Common myeloid progenitor, CD34-positive (primary cell): ENCODE measurements around the gene KMT2E.
"Not testable (repeated sequence)": the region's sequence is repeated elsewhere in the genome, so short reads cannot be mapped to it uniquely, and the experiment has no call there.

Source experiments
- CTCF ChIA-PET: fragments of 350-600 bp; sonication (Branson Sonifier 250); formaldehyde crosslinking; loops from one replicate; lab custom pipeline; 2021; ENCODE audit warnings: antibody characterized with exemption; lab: Charles Lee
- POLR2A ChIA-PET: fragments of 350-600 bp; sonication (Branson Sonifier 250); formaldehyde crosslinking; loops from one replicate; lab custom pipeline; 2021; ENCODE audit warnings: antibody characterized with exemption; lab: Charles Lee
- DNase-seq, 3 donors: peaks; one replicate each; pipeline versions ENCODE4 v3.0.0 to v3.0.0-alpha.2; 2013
- H3K27ac ChIP-seq, 2 experiments: 1 replicate in 1 of 2; 2 replicates in 1 of 2; pipeline ENCODE4 v1.7.0; 2013; ENCODE audit warnings: inconsistent platforms in 2 of 2, low read length in 2 of 2, mild to moderate bottlenecking in 2 of 2, low read depth in 1 of 2, moderate library complexity in 1 of 2; ENCODE audit not compliant: severe bottlenecking in 2 of 2, insufficient read depth in 1 of 2, poor library complexity in 1 of 2
- H3K27me3 ChIP-seq, 5 experiments: replicated peaks in 2 of 5; 1 replicate in 3 of 5; 2 replicates in 2 of 5; pipeline versions ENCODE4 v1.6.1 to v1.7.0; 2013; ENCODE audit warnings: low read length in 4 of 5, mild to moderate bottlenecking in 2 of 5, moderate library complexity in 2 of 5, inconsistent platforms in 1 of 5; ENCODE audit not compliant: insufficient read depth in 5 of 5, control insufficient read depth in 4 of 5
- H3K36me3 ChIP-seq, 4 experiments: 1 replicate in 2 of 4; 2 replicates in 2 of 4; pipeline versions ENCODE4 v1.6.1 to v1.7.0; 2013; ENCODE audit warnings: low read length in 3 of 4, control low read depth in 1 of 4, mild to moderate bottlenecking in 1 of 4; ENCODE audit not compliant: control insufficient read depth in 4 of 4, insufficient read depth in 4 of 4
- H3K4me1 ChIP-seq, 4 experiments: 1 replicate in 3 of 4; 2 replicates in 1 of 4; pipeline versions ENCODE4 v1.6.1 to v1.7.1; 2013; ENCODE audit warnings: low read length in 3 of 4, mild to moderate bottlenecking in 3 of 4, control low read depth in 1 of 4, inconsistent platforms in 1 of 4, moderate library complexity in 1 of 4; ENCODE audit not compliant: control insufficient read depth in 4 of 4, insufficient read depth in 4 of 4; ENCODE audit errors: control extremely low read depth in 1 of 4
- H3K4me3 ChIP-seq, 7 experiments: 1 replicate in 4 of 7; 2 replicates in 3 of 7; pipeline versions ENCODE4 v1.5.1 to v1.7.0; 2013; ENCODE audit warnings: mild to moderate bottlenecking in 7 of 7, low read length in 6 of 7, moderate library complexity in 6 of 7, inconsistent platforms in 2 of 7, low read depth in 2 of 7, control low read depth in 1 of 7; ENCODE audit not compliant: insufficient read depth in 4 of 7, control insufficient read depth in 1 of 7; ENCODE audit errors: extremely low read depth in 1 of 7
- H3K9me3 ChIP-seq, 5 experiments: 1 replicate in 4 of 5; 2 replicates in 1 of 5; pipeline versions ENCODE4 v1.6.1 to v1.7.1; 2013; ENCODE audit warnings: low read length in 4 of 5, mild to moderate bottlenecking in 2 of 5, inconsistent platforms in 1 of 5, low read depth in 1 of 5, moderate library complexity in 1 of 5; ENCODE audit not compliant: control insufficient read depth in 4 of 5, insufficient read depth in 2 of 5; ENCODE audit errors: control extremely low read depth in 1 of 5
- WGBS: methylation state at CpG from one replicate; pipeline ENCODE4 v1.1.5; 2013; ENCODE audit not compliant: insufficient coverage; 5-methylcytosine and 5-hydroxymethylcytosine counted together

Gene KMT2E

DNA sequence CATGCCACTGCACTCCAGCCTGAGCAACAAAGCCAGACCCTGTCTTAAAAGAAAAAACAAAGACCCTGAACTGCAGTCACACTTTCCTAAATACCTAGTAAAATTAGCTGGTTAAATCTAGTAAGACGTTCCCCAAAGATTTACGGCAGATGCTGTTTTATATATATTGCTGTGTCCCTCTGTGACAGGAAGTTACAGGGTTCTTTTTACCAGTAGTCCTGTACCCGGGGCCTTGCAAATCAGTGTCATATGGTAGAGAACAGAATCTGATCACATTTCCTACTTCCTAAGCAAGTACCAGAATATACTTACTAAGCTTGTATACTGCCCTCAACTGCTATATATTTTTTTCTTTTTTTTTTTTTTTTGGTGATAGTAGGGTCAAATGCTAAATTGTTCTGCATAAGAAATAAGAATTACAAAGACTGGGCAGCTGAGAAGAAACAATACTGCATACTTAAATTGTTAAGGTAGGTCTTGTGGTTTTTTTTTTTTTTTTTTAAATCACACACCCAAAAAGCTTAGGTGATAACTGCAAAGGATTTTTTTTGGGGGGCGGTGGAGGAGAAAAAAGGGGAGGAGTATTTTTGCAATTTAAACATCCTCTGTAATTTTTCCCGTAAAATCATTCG, 27.3 kb upstream of the KMT2E start:
- H3K4me3 ChIP-seq = no peak overlapping the region
- H3K9me3 ChIP-seq = no peaks in the 10 kb centered on the region
- peaks cover 3 to 12% (median 9%) of the 10 kb centered on the region in 4 experiments for H3K36me3 ChIP-seq
- ChIA-PET POLR2A (interaction anchor here (0.8 to 6.2 kb wide), 2 partner anchors 26 kb away, joined by 5 to 120 read pairs; partner anchors contain the start of gene KMT2E), CTCF (interaction anchor here (1.3 to 16.0 kb wide), 2 partner anchors 10 to 23 kb away, joined by 3 to 316 read pairs; partner anchors contain the start of gene KMT2E)
- H3K4me1 ChIP-seq = peaks cover 13 to 29% (median 19%) of the 10 kb centered on the region in 4 experiments
- DNase-seq = no peak
- no peaks in the 10 kb centered on the region for H3K27me3 ChIP-seq
- WGBS = no CpG with 5 or more reads among the region's 6 CpGs
- no peak overlapping the region for H3K27ac ChIP-seq

DNA sequence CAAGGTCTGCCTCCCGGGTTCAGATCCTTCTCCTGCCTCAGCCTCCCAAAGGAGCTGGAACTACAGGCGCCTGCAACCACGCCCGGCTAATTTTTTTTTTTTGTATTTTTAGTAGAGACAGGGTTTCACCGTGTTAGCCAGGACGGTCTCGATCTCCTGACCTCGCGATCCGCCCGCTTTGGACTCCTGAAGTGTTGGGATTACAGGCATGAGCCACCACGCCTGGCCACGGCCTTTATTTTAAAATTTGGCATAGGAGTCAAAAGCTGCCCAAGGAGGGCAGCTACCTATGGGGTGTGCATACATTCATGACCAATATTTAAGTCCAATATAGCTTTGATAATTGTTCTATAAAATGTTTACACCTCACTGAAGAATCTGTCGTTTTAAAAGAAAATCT, 26.6 kb upstream of the KMT2E start:
- Histone ChIP-seq H3K4me1 (peaks cover 9 to 24% (median 17%) of the 10 kb centered on the region in 4 experiments), H3K36me3 (peaks cover 3 to 12% (median 9%) of the 10 kb centered on the region in 4 experiments)
- H3K27ac ChIP-seq, H3K9me3 ChIP-seq, H3K27me3 ChIP-seq, H3K4me3 ChIP-seq, DNase-seq: not testable (repeated sequence)
- ChIA-PET POLR2A (interaction anchor here (0.8 kb wide), 1 partner anchor 25 kb away, joined by 5 read pairs; no protein-coding TSS in a partner anchor), CTCF (interaction anchor here (1.3 to 16.0 kb wide), 2 partner anchors 9 to 22 kb away, joined by 3 to 316 read pairs; partner anchors contain the start of gene KMT2E)
- 94% methylated on average over 7 of the region's 14 CpGs for WGBS

DNA sequence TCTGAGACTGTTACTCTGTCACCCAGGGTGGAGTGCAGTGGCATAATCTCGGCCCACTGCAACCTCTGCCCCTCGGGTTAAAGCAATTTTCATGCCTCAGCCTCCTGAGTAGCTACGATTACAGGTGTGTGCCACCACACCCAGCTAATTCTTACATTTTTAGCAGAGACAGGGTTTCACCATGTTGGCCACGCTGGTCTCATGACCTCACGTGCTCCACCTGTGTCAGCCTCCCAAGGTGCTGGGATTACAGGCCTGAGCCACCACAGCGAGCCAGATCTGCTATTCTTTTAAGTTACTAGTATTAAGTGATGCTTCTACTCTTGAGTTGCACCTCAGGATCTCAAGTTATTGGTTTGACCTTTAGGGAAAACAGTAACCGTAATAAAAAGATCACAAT, 23.0 kb upstream of the KMT2E start:
- H3K27ac ChIP-seq = no peak overlapping the region
- CTCF ChIA-PET = interaction anchor here (1.0 to 16.0 kb wide), 4 partner anchors 10 to 108 kb away, joined by 3 to 316 read pairs (median 5); partner anchors contain the start of gene KMT2E
- POLR2A ChIA-PET = interaction anchor here (0.6 to 1.4 kb wide), 2 partner anchors 23 to 59 kb away, joined by 4 to 7 read pairs; partner anchors contain the start of gene KMT2E

DNA sequence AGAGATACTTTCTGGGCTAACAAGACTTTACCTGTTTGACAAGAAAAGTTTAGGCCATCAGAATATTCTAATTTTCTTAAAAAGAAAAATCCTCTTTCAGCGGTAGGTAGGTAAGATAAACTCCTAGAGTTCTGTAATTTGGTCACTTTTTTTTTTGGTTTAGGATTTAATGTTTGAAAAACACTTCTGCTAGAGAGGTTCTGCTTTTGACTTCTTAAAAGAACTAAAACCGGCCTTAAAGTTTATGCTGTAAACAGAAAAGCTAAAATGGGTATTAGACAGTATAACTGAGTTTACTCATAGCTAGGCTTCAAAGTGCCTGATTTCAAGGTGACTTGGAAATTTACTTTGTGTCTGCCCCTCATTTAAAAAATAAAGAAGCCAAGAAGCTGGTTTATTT, 21.7 kb upstream of the KMT2E start:
- H3K9me3 ChIP-seq = no peaks in the 10 kb centered on the region
- CTCF ChIA-PET = interaction anchor here (1.9 to 16.0 kb wide), 2 partner anchors 9 to 17 kb away, joined by 4 to 316 read pairs; partner anchors contain the start of gene KMT2E
- no peaks in the 10 kb centered on the region for H3K27me3 ChIP-seq
- POLR2A ChIA-PET = no interaction called here
- no peak overlapping the region for H3K4me3 ChIP-seq
- peaks cover 0 to 9% (median 2%) of the 10 kb centered on the region in 4 experiments for H3K4me1 ChIP-seq
- DNase-seq = no peak
- peaks cover 9 to 31% (median 12%) of the 10 kb centered on the region in 4 experiments for H3K36me3 ChIP-seq
- H3K27ac ChIP-seq = no peak overlapping the region
- 75% methylated on average over 1 of the region's 2 CpGs for WGBS

More for the DNA sequence above, 23.0 kb upstream of the KMT2E start:
- Histone ChIP-seq H3K27me3 (no peaks in the 10 kb centered on the region), H3K4me1 (peaks cover 1 to 9% (median 2%) of the 10 kb centered on the region in 4 experiments), H3K36me3 (peaks cover 7 to 26% (median 14%) of the 10 kb centered on the region in 4 experiments), H3K9me3 (no peaks in the 10 kb centered on the region), H3K4me3 (no peak overlapping the region)
- WGBS = 95% methylated on average over 4 of the region's 7 CpGs
- no peak for DNase-seq

DNA sequence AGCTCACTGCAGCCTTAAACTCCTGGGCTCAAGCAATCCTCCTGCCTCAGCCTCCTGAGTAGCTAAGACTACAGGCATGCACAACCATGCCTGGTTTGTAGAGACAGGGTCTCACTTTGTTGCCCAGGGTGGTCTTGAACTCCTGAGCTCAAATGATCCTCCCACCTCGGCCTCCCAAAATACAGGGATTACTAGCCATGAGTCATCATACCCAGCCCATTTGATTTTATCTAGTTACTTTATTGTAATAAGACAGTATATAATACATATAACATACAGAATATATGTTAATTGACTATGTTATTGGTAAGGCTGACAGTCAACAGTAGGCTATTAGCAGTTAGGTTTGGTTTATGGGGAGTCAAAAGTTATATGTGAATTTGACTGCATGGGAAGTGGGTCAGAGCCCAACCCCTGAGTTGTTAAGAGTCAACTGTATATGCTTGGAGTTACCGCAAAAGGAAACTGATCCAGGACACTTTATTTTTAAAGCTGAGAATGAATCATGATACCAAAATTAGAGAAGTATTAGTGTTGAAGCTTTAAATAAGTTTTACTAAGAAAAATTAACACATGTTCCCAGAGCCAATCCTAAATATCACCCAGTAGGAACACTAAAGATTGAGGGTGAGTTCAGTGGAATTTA, 20.7 kb upstream of the KMT2E start:
- POLR2A ChIA-PET = no interaction called here
- no peak overlapping the region for H3K27ac ChIP-seq

DNA sequence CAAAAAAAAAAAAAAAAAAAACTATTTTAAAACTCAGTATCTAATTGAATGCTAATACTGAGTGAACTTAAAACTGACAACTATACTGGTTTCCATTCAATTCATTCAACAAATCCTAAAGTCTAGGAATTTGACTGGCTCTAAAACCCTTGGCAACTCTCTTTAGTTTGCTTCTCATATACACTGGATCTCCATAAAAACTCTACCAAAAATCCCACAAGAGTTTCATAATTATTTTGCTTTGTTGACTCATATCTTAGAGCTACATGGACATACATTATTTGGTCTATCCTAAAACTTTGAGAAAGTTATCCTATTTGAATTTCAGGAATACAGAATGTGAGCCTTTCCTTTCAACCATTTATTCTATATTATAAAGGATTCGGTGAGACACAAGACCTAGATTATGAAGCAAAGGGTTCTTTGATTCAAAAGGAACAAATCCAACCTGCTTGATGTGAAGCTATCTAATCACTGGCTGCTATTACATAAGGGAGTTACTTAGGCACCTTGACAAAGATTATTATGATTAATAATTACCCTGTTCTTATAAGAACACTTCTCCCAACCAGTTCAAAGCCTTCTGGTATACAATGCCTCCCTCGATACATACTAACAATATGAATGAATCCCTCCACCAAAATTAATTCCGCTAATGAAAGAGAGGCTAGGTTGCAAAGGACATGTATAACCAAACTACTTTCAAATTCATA, 15.8 kb upstream of the KMT2E start:
- WGBS = 100% methylated on average over 2 of the region's 3 CpGs
- DNase-seq = no peak
- H3K36me3 ChIP-seq = peaks cover 7 to 30% (median 11%) of the 10 kb centered on the region in 4 experiments
- H3K27ac ChIP-seq = no peak overlapping the region
- POLR2A ChIA-PET = no interaction called here
- H3K4me1 ChIP-seq = peaks cover 0 to 10% (median 5%) of the 10 kb centered on the region in 4 experiments
- CTCF ChIA-PET = interaction anchor here (0.6 to 1.9 kb wide), 3 partner anchors 13 to 934 kb away, joined by 3 to 4 read pairs (median 3); no protein-coding TSS in a partner anchor
- H3K9me3 ChIP-seq = no peaks in the 10 kb centered on the region
- no peak overlapping the region for H3K4me3 ChIP-seq
- H3K27me3 ChIP-seq = no peaks in the 10 kb centered on the region

More for the DNA sequence above, 20.7 kb upstream of the KMT2E start:
- DNase-seq = no peak
- Histone ChIP-seq H3K36me3 (peaks cover 9 to 31% (median 11%) of the 10 kb centered on the region in 4 experiments), H3K27me3 (no peaks in the 10 kb centered on the region), H3K4me3 (no peak overlapping the region), H3K4me1 (peaks cover 0 to 9% (median 2%) of the 10 kb centered on the region in 4 experiments), H3K9me3 (no peaks in the 10 kb centered on the region)
- no CpG with 5 or more reads among the region's 2 CpGs for WGBS
- CTCF ChIA-PET = interaction anchor here (1.9 to 16.0 kb wide), 2 partner anchors 11 to 16 kb away, joined by 4 to 316 read pairs; partner anchors contain the start of gene KMT2E
